Activated CD4-positive, alpha-beta memory T cell treated with anti-CD3 and anti-CD28 coated beads for 36 hours (primary cell): ENCODE measurements around the gene ZC3HAV1. TPM values are rescaled to one million over a fixed set of nuclear protein-coding genes. Genes with fewer than 3 reads are reported as not detected.
"Not testable (repeated sequence)": the region's sequence is repeated elsewhere in the genome, so short reads cannot be mapped to it uniquely, and the experiment has no call there.

ENCODE experiments used
- CTCF ChIA-PET: fragments of 350-600 bp; sonication (Branson Sonifier 250); formaldehyde crosslinking; loops from one replicate; lab custom pipeline; 2021; ENCODE audit warnings: antibody characterized with exemption, inconsistent platforms; lab: Charles Lee
- POLR2A ChIA-PET: fragments of 350-600 bp; sonication (Branson Sonifier 250); formaldehyde crosslinking; loops from one replicate; lab custom pipeline; 2021; ENCODE audit warnings: antibody characterized with exemption; lab: Charles Lee
- DNase-seq: peaks from one replicate; pipeline ENCODE4 v3.0.0-alpha.2; 2020
- H3K27ac Mint-ChIP-seq: one replicate; pipeline ENCODE4 v1.8.0; 2021; ENCODE audit warnings: mixed read lengths
- H3K27me3 Mint-ChIP-seq: one replicate; pipeline ENCODE4 v1.8.0; 2021; ENCODE audit warnings: mixed read lengths
- H3K36me3 Mint-ChIP-seq: one replicate; pipeline ENCODE4 v1.8.0; 2021; ENCODE audit warnings: mixed read lengths
- H3K4me1 Mint-ChIP-seq: one replicate; pipeline ENCODE4 v1.8.0; 2021; ENCODE audit warnings: low read depth, mixed read lengths
- H3K4me3 Mint-ChIP-seq: one replicate; pipeline ENCODE4 v1.8.0; 2021; ENCODE audit warnings: mild to moderate bottlenecking, mixed read lengths
- H3K9me3 Mint-ChIP-seq: one replicate; pipeline ENCODE4 v1.8.0; 2021; ENCODE audit warnings: mixed read lengths
- intact Hi-C: fragments of 100-400 bp; cut with micrococcal nuclease; formaldehyde crosslinking; loops from one replicate; pipeline ENCODE4 v1.15.1; 2023
- total RNA-seq, 2 experiments: library from RNA; stranded (reverse); gene quantifications; one replicate each; pipeline ENCODE4 v1.2.3, GENCODE V29; 2021

Gene ZC3HAV1
- total RNA-seq, 2 experiments from 2014 or later: 99.3 to 99.6 TPM

GRCh38 chr7:139036901-139037300, 72.6 kb downstream of the ZC3HAV1 start:
- Mint-ChIP-seq H3K27ac (no peak overlapping the region), H3K36me3 (peaks cover 8% of the 10 kb centered on the region), H3K4me3 (peak overlapping the region; percentile 25), H3K27me3 (no peaks in the 10 kb centered on the region), H3K9me3 (no peaks in the 10 kb centered on the region), H3K4me1 (peaks cover 30% of the 10 kb centered on the region)
- DNase-seq: no peak
- CTCF ChIA-PET: interaction anchor here (1.0 to 1.2 kb wide), 3 partner anchors 11 to 150 kb away, joined by 3 to 4 read pairs (median 3); no protein-coding TSS in a partner anchor
- intact Hi-C loops: loop anchor here (1.0 kb wide), 1 partner anchor 7 kb away; no protein-coding TSS in a partner anchor
- POLR2A ChIA-PET: interaction anchor here (1.3 kb wide), 1 partner anchor 23 kb away, joined by 4 read pairs; no protein-coding TSS in a partner anchor

GRCh38 chr7:139035586-139036353, 73.8 kb downstream of the ZC3HAV1 start, which contains the start of gene ZC3HAV1L:
Gene ZC3HAV1L, minus strand, starts transcription at chr7:139036042. Its CDS starts 25 bp downstream, at chr7:139036017.
- Mint-ChIP-seq H3K27ac (peak within 1 kb of the TSS; percentile 70), H3K27me3 (no peaks in the 10 kb centered on the region), H3K9me3 (no peaks in the 10 kb centered on the region), H3K4me3 (peak within 1 kb of the TSS; percentile 81), H3K4me1 (peaks cover 21% of the 10 kb centered on the region), H3K36me3 (peaks cover 9% of the 10 kb centered on the region)
- ChIA-PET POLR2A (interaction anchor here (1.5 to 1.6 kb wide), 2 partner anchors 8 to 38 kb away, joined by 3 to 4 read pairs; no protein-coding TSS in a partner anchor), CTCF (interaction anchor here (1.0 to 4.5 kb wide), 5 partner anchors 12 to 149 kb away, joined by 3 to 20 read pairs (median 5); no protein-coding TSS in a partner anchor)
- intact Hi-C loops: loop anchor here (1.0 to 2.0 kb wide), 2 partner anchors 9 to 283 kb away; no protein-coding TSS in a partner anchor
- peak; percentile 72 for DNase-seq

GRCh38 chr7:139034855-139035585, 74.5 kb downstream of the ZC3HAV1 start:
- Mint-ChIP-seq H3K9me3 (no peaks in the 10 kb centered on the region), H3K4me3 (peak overlapping the region; percentile 81), H3K4me1 (peaks cover 21% of the 10 kb centered on the region), H3K27me3 (no peaks in the 10 kb centered on the region), H3K36me3 (peaks cover 11% of the 10 kb centered on the region), H3K27ac (peak overlapping the region; percentile 70)
- intact Hi-C loops: loop anchor here (2.0 kb wide), 1 partner anchor 282 kb away; no protein-coding TSS in a partner anchor
- DNase-seq: peak; percentile 52
- ChIA-PET POLR2A (interaction anchor here (0.9 to 1.6 kb wide), 4 partner anchors 9 to 38 kb away, joined by 3 to 4 read pairs (median 4); no protein-coding TSS in a partner anchor), CTCF (interaction anchor here (1.0 to 4.5 kb wide), 3 partner anchors 17 to 149 kb away, joined by 5 to 20 read pairs (median 12); no protein-coding TSS in a partner anchor)

- Mint-ChIP-seq H3K36me3 (peaks cover 17% of the 10 kb centered on the region), H3K27ac (no peak overlapping the region), H3K4me3 (peak overlapping the region; percentile 81), H3K9me3 (no peaks in the 10 kb centered on the region), H3K27me3 (no peaks in the 10 kb centered on the region), H3K4me1 (peaks cover 21% of the 10 kb centered on the region)
- intact Hi-C loops: loop anchor here (2.0 kb wide), 1 partner anchor 282 kb away; no protein-coding TSS in a partner anchor
- ChIA-PET POLR2A (interaction anchor here (0.9 to 1.6 kb wide), 3 partner anchors 10 to 15 kb away, joined by 3 to 4 read pairs (median 4); no protein-coding TSS in a partner anchor), CTCF (interaction anchor here (1.9 to 4.5 kb wide), 2 partner anchors 17 to 41 kb away, joined by 12 to 20 read pairs; no protein-coding TSS in a partner anchor)
- DNase-seq: no peak
Measured at GRCh38 chr7:139034336-139034735, 75.2 kb downstream of the ZC3HAV1 start.

- H3K27me3 Mint-ChIP-seq: no peaks in the 10 kb centered on the region
- H3K27ac Mint-ChIP-seq: no peak overlapping the region
- no peak for DNase-seq
- intact Hi-C loops: loop anchor here (2.0 kb wide), 1 partner anchor 281 kb away; no protein-coding TSS in a partner anchor
- peak overlapping the region; percentile 81 for H3K4me3 Mint-ChIP-seq
- H3K4me1 Mint-ChIP-seq: peaks cover 21% of the 10 kb centered on the region
- H3K36me3 Mint-ChIP-seq: peaks cover 19% of the 10 kb centered on the region
- ChIA-PET CTCF (interaction anchor here (1.9 to 4.5 kb wide), 2 partner anchors 16 to 42 kb away, joined by 12 to 20 read pairs; no protein-coding TSS in a partner anchor), POLR2A (no interaction called here)
- no peaks in the 10 kb centered on the region for H3K9me3 Mint-ChIP-seq
Measured at GRCh38 chr7:139033346-139034114, 76.0 kb downstream of the ZC3HAV1 start.

- ChIA-PET CTCF (interaction anchor here (4.5 kb wide), 1 partner anchor 15 kb away, joined by 20 read pairs; no protein-coding TSS in a partner anchor), POLR2A (no interaction called here)
- no peak overlapping the region for H3K4me3 Mint-ChIP-seq
- no peak overlapping the region for H3K27ac Mint-ChIP-seq
- no peaks in the 10 kb centered on the region for H3K9me3 Mint-ChIP-seq
- intact Hi-C loops: no loop called here
- no peak for DNase-seq
- no peaks in the 10 kb centered on the region for H3K27me3 Mint-ChIP-seq
- H3K36me3 Mint-ChIP-seq: peaks cover 25% of the 10 kb centered on the region
- peaks cover 21% of the 10 kb centered on the region for H3K4me1 Mint-ChIP-seq
Measured at GRCh38 chr7:139032473-139032872, 77.0 kb downstream of the ZC3HAV1 start.

GRCh38 chr7:139029353-139029752, 80.2 kb downstream of the ZC3HAV1 start:
- Mint-ChIP-seq H3K27me3 (no peaks in the 10 kb centered on the region), H3K4me3 (no peak overlapping the region), H3K4me1 (peaks cover 10% of the 10 kb centered on the region), H3K36me3 (peaks cover 34% of the 10 kb centered on the region), H3K27ac (no peak overlapping the region), H3K9me3 (no peaks in the 10 kb centered on the region)
- ChIA-PET CTCF (interaction anchor here (1.0 to 1.9 kb wide), 2 partner anchors 13 to 143 kb away, joined by 6 to 7 read pairs; no protein-coding TSS in a partner anchor), POLR2A (no interaction called here)
- intact Hi-C loops: no loop called here
- no peak for DNase-seq

GRCh38 chr7:139026551-139026950, 83.0 kb downstream of the ZC3HAV1 start:
- Mint-ChIP-seq H3K27me3 (no peaks in the 10 kb centered on the region), H3K9me3 (no peaks in the 10 kb centered on the region), H3K4me3 (no peak overlapping the region), H3K36me3 (peaks cover 36% of the 10 kb centered on the region), H3K27ac (no peak overlapping the region), H3K4me1 (no peaks in the 10 kb centered on the region)
- no peak for DNase-seq
- intact Hi-C loops: no loop called here
- ChIA-PET CTCF (interaction anchor here (1.6 kb wide), 1 partner anchor 9 kb away, joined by 8 read pairs; no protein-coding TSS in a partner anchor), POLR2A (no interaction called here)

GRCh38 chr7:139025861-139026260, 83.7 kb downstream of the ZC3HAV1 start:
- peaks cover 35% of the 10 kb centered on the region for H3K36me3 Mint-ChIP-seq
- intact Hi-C loops, H3K27ac Mint-ChIP-seq, H3K27me3 Mint-ChIP-seq, H3K4me1 Mint-ChIP-seq, H3K9me3 Mint-ChIP-seq, DNase-seq, POLR2A ChIA-PET, H3K4me3 Mint-ChIP-seq: not testable (repeated sequence)
- CTCF ChIA-PET: interaction anchor here (1.2 to 1.6 kb wide), 2 partner anchors 9 to 139 kb away, joined by 3 to 8 read pairs; no protein-coding TSS in a partner anchor

GRCh38 chr7:139023076-139023475, 86.4 kb downstream of the ZC3HAV1 start:
- no peaks in the 10 kb centered on the region for H3K9me3 Mint-ChIP-seq
- POLR2A ChIA-PET: no interaction called here
- no peaks in the 10 kb centered on the region for H3K27me3 Mint-ChIP-seq
- intact Hi-C loops: no loop called here
- H3K27ac Mint-ChIP-seq: no peak overlapping the region
- CTCF ChIA-PET: no interaction called here
- no peak overlapping the region for H3K4me3 Mint-ChIP-seq
- H3K4me1 Mint-ChIP-seq: no peaks in the 10 kb centered on the region
- H3K36me3 Mint-ChIP-seq: peaks cover 24% of the 10 kb centered on the region
- no peak for DNase-seq
